H9 (cell line): Measurements from ENCODE around the gene FSTL4. TPM values are rescaled to one million over a fixed set of nuclear protein-coding genes. Genes with fewer than 3 reads are reported as not detected.

Source experiments
- DNase-seq: peaks from one replicate; pipeline ENCODE4 v3.0.0-alpha.2; 2017
- H2AFZ ChIP-seq: one replicate; pipeline ENCODE4 v1.6.1; 2013; ENCODE audit warnings: mild to moderate bottlenecking, low read length, control low read depth, moderate library complexity
- H2AK5ac ChIP-seq: 2 replicates; pipeline ENCODE4 v1.6.1; 2013; ENCODE audit warnings: low read length, control low read depth, mixed read lengths; ENCODE audit not compliant: insufficient read length
- H2BK120ac ChIP-seq: one replicate; pipeline ENCODE4 v1.6.1; 2013; ENCODE audit warnings: low read depth, mild to moderate bottlenecking, low read length, control low read depth, inconsistent platforms; ENCODE audit not compliant: poor library complexity, severe bottlenecking
- H2BK12ac ChIP-seq: 2 replicates; pipeline ENCODE4 v1.6.1; 2013; ENCODE audit warnings: low read length, control low read depth, mixed read lengths, low read depth; ENCODE audit not compliant: insufficient read length
- H2BK15ac ChIP-seq: 2 replicates; pipeline ENCODE4 v1.6.1; 2013; ENCODE audit warnings: low read depth, low read length, control low read depth
- H2BK20ac ChIP-seq: one replicate; pipeline ENCODE4 v1.6.1; 2013; ENCODE audit warnings: low read depth, mild to moderate bottlenecking, low read length, control low read depth, inconsistent platforms; ENCODE audit not compliant: poor library complexity, severe bottlenecking
- H2BK5ac ChIP-seq: 2 replicates; pipeline ENCODE4 v1.6.1; 2013; ENCODE audit warnings: low read length, control low read depth, mixed read lengths; ENCODE audit not compliant: insufficient read length
- H3K14ac ChIP-seq: 2 replicates; pipeline ENCODE4 v1.6.1; 2013; ENCODE audit warnings: low read length, control low read depth; ENCODE audit not compliant: insufficient read depth
- H3K18ac ChIP-seq: 2 replicates; pipeline ENCODE4 v1.6.1; 2013; ENCODE audit warnings: low read depth, mild to moderate bottlenecking, mixed read lengths, low read length, control low read depth; ENCODE audit not compliant: insufficient read length
- H3K23ac ChIP-seq: 2 replicates; pipeline ENCODE4 v1.6.1; 2013; ENCODE audit warnings: low read length, control low read depth, mixed read lengths, low read depth; ENCODE audit not compliant: insufficient read length
- H3K23me2 ChIP-seq: 2 replicates; pipeline ENCODE4 v1.6.1; 2013; ENCODE audit warnings: low read depth, mild to moderate bottlenecking, mixed read lengths, low read length, control low read depth; ENCODE audit not compliant: insufficient read length, poor library complexity, severe bottlenecking
- H3K27ac ChIP-seq: 2 replicates; pipeline ENCODE4 v1.5.1; 2013; ENCODE audit warnings: low read length, control low read depth, mixed read lengths, low read depth; ENCODE audit not compliant: insufficient read length
- H3K27me3 ChIP-seq: 2 replicates; pipeline ENCODE4 v1.6.1; 2013; ENCODE audit warnings: low read length, control low read depth, inconsistent platforms; ENCODE audit not compliant: insufficient read depth
- H3K4ac ChIP-seq: 2 replicates; pipeline ENCODE4 v1.6.1; 2013; ENCODE audit warnings: low read depth, mild to moderate bottlenecking, control low read depth, inconsistent platforms, low read length, moderate library complexity
- H3K4me1 ChIP-seq: 2 replicates; pipeline ENCODE4 v1.6.1; 2013; ENCODE audit warnings: low read length, control low read depth, inconsistent platforms; ENCODE audit not compliant: insufficient read depth
- H3K4me2 ChIP-seq: 2 replicates; pipeline ENCODE4 v1.6.1; 2013; ENCODE audit warnings: low read length, control low read depth, mixed read lengths; ENCODE audit not compliant: insufficient read length, insufficient read depth
- H3K56ac ChIP-seq: 2 replicates; pipeline ENCODE4 v1.6.1; 2013; ENCODE audit warnings: low read depth, mild to moderate bottlenecking, mixed read lengths, low read length, control low read depth; ENCODE audit not compliant: insufficient read length
- H3K79me1 ChIP-seq: 2 replicates; pipeline ENCODE4 v1.6.1; 2013; ENCODE audit warnings: low read depth, mild to moderate bottlenecking, moderate library complexity, low read length, control low read depth, inconsistent platforms; ENCODE audit not compliant: insufficient read depth, poor library complexity, severe bottlenecking
- H3K79me2 ChIP-seq: 2 replicates; pipeline ENCODE4 v1.6.1; 2013; ENCODE audit warnings: low read length, control low read depth, inconsistent platforms; ENCODE audit not compliant: insufficient read depth
- H3K9ac ChIP-seq: 2 replicates; pipeline ENCODE4 v1.6.1; 2013; ENCODE audit warnings: low read length, control low read depth, mixed read lengths; ENCODE audit not compliant: insufficient read length; ENCODE audit errors: extremely low read depth
- H3K9me3 ChIP-seq: one replicate; pipeline ENCODE4 v1.6.1; 2013; ENCODE audit warnings: low read depth, low read length, inconsistent platforms; ENCODE audit not compliant: control insufficient read depth
- H3T11ph ChIP-seq: one replicate; pipeline ENCODE4 v1.6.1; 2013; ENCODE audit warnings: mild to moderate bottlenecking, low read length, control low read depth, inconsistent platforms
- H4K20me1 ChIP-seq: one replicate; pipeline ENCODE4 v1.6.1; 2013; ENCODE audit not compliant: control insufficient read depth, insufficient read length, insufficient read depth
- H4K5ac ChIP-seq: 2 replicates; pipeline ENCODE4 v1.6.1; 2013; ENCODE audit warnings: low read depth, mild to moderate bottlenecking, mixed read lengths, low read length, control low read depth; ENCODE audit not compliant: insufficient read length
- H4K8ac ChIP-seq: replicated peaks from 2 replicates; pipeline ENCODE4 v1.6.1; 2013; ENCODE audit warnings: low read length, control low read depth, mixed read lengths, low read depth; ENCODE audit not compliant: insufficient read length
- H4K91ac ChIP-seq: 2 replicates; pipeline ENCODE4 v1.6.1; 2013; ENCODE audit warnings: low read depth, mild to moderate bottlenecking, moderate library complexity, mixed read lengths, low read length, control low read depth; ENCODE audit not compliant: insufficient read length
- H3K27ac Mint-ChIP-seq, 3 experiments: 2 replicates in 2 of 3; 3 replicates in 1 of 3; pipeline ENCODE4 v1.8.0; 2020 to 2021; ENCODE audit warnings: mixed read lengths in 3 of 3, mild to moderate bottlenecking in 1 of 3, moderate library complexity in 1 of 3
- H3K27me3 Mint-ChIP-seq: 2 replicates; pipeline ENCODE4 v1.8.0; 2021; ENCODE audit warnings: low read depth, mild to moderate bottlenecking, moderate library complexity, mixed read lengths
- H3K36me3 Mint-ChIP-seq, 3 experiments: 2 replicates in 2 of 3; 3 replicates in 1 of 3; pipeline ENCODE4 v1.8.0; 2020 to 2021; ENCODE audit warnings: low read depth in 3 of 3, mixed read lengths in 3 of 3; ENCODE audit not compliant: insufficient read depth in 1 of 3
- H3K4me1 Mint-ChIP-seq, 2 experiments: 2 replicates each; pipeline ENCODE4 v1.8.0; 2020; ENCODE audit warnings: mixed read lengths in 2 of 2
- H3K4me3 Mint-ChIP-seq, 2 experiments: 2 replicates in 1 of 2; 3 replicates in 1 of 2; pipeline ENCODE4 v1.8.0; 2020 to 2021; ENCODE audit warnings: mild to moderate bottlenecking in 2 of 2, mixed read lengths in 2 of 2, moderate library complexity in 1 of 2
- H3K9me3 Mint-ChIP-seq, 2 experiments: 2 replicates in 1 of 2; 3 replicates in 1 of 2; pipeline ENCODE4 v1.8.0; 2020; ENCODE audit warnings: mild to moderate bottlenecking in 2 of 2, mixed read lengths in 2 of 2, moderate library complexity in 1 of 2
- WGBS: extraction: QIAGEN DNeasy Blood & Tissue Kit; methylation state at CpG from one replicate; pipeline ENCODE4 v1.1.7; 2013; ENCODE audit warnings: missing lambda C conversion rate, low lambda C conversion rate, mixed read lengths; ENCODE audit not compliant: insufficient read length; ENCODE audit errors: extremely low coverage; 5-methylcytosine and 5-hydroxymethylcytosine counted together
- total RNA-seq: library from RNA; stranded (reverse); gene quantifications from 2 replicates; pipeline ENCODE4 v1.2.1, GENCODE V29; 2021
- TF ChIP-seq, protein P1 (sequence below): fragments of 200-600 bp; sonication (generic); conservative IDR thresholded peaks from 3 replicates; pipeline ENCODE4 v1.8.0; 2021; ENCODE audit warnings: antibody characterized with exemption, mild to moderate bottlenecking

The FSTL4 gene
- total RNA-seq, 1 experiment from 2014 or later, result 5.7 TPM

DNA sequence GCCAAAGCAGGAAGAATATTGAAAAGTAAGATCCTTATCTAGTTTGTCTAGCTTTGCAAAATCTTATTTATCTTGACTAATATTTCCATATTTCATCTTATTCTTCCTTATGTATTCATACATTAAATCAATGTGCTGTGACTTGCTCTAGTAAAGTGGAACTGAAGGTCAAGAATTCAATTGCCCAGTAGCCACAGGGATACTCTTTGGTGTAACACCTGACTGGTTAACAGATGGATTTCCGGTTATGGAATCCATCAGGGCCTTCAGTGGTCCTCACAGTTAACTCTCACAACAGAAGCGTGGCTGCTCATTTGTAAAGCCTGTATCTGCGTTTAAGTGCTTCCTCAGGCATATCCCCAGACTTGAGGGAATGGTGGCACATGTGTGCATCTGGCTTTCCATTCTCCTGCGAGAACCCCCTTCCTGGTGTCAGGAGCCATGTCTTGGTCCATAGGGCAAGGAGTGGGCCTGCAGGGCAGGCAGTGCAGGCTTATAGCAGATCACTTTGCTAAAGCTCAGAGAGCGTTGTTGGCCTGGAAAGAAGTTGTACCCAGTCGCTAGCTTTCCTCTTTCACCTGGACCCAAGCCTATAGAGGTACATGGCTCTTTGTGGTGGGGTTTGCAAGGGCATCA lies 461.3 kb downstream of the FSTL4 start:
- Histone ChIP-seq H3K27ac (no peak overlapping the region), H4K20me1 (no peaks in the 10 kb centered on the region), H3K23me2 (no peaks in the 10 kb centered on the region), H2AFZ (no peak overlapping the region), H3K14ac (no peak overlapping the region), H3K79me1 (no peaks in the 10 kb centered on the region), H4K8ac (no peak overlapping the region), H2BK20ac (no peak overlapping the region), H2AK5ac (no peak overlapping the region), H3K56ac (no peak overlapping the region), H3K18ac (no peak overlapping the region), H2BK12ac (no peak overlapping the region), H2BK5ac (no peak overlapping the region), H4K5ac (no peak overlapping the region), H3K79me2 (no peaks in the 10 kb centered on the region), H3K27me3 (no peaks in the 10 kb centered on the region), H3K23ac (no peak overlapping the region), H3K9ac (no peak overlapping the region), H3K4me1 (no peaks in the 10 kb centered on the region), H3K4me2 (no peak overlapping the region), H3K9me3 (no peaks in the 10 kb centered on the region), H3T11ph (no peak overlapping the region), H2BK120ac (no peak overlapping the region), H3K4ac (no peak overlapping the region), H2BK15ac (no peak overlapping the region), H4K91ac (no peak overlapping the region)
- no CpG with 5 or more reads among the region's 6 CpGs for WGBS
- Mint-ChIP-seq H3K4me3 (no peak overlapping the region), H3K4me1 (peaks cover 6 to 7% of the 10 kb centered on the region in 2 experiments; a peak in 3 of 4 replicates), H3K36me3 (no peaks in the 10 kb centered on the region), H3K9me3 (no peaks in the 10 kb centered on the region), H3K27ac (no peak overlapping the region), H3K27me3 (peaks cover 1% of the 10 kb centered on the region; the same call in 1 of the 2 replicates)
- no peak for DNase-seq
- TF ChIP-seq, protein P1, sequence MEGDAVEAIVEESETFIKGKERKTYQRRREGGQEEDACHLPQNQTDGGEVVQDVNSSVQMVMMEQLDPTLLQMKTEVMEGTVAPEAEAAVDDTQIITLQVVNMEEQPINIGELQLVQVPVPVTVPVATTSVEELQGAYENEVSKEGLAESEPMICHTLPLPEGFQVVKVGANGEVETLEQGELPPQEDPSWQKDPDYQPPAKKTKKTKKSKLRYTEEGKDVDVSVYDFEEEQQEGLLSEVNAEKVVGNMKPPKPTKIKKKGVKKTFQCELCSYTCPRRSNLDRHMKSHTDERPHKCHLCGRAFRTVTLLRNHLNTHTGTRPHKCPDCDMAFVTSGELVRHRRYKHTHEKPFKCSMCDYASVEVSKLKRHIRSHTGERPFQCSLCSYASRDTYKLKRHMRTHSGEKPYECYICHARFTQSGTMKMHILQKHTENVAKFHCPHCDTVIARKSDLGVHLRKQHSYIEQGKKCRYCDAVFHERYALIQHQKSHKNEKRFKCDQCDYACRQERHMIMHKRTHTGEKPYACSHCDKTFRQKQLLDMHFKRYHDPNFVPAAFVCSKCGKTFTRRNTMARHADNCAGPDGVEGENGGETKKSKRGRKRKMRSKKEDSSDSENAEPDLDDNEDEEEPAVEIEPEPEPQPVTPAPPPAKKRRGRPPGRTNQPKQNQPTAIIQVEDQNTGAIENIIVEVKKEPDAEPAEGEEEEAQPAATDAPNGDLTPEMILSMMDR, result no peak
